T-helper 1 cell treated with Interleukin-12 subunit alpha and Interleukin-12 subunit beta and Interleukin-4 antibody, amounts not matched to agents 30 μg/mL and 1 μg/mL, for 36 hours (primary cell): ENCODE data around the gene HDDC2.

Experiments used
- H3K27ac Mint-ChIP-seq: one replicate; pipeline ENCODE4 v1.8.0; 2021; ENCODE audit warnings: mild to moderate bottlenecking, mixed read lengths
- H3K27me3 Mint-ChIP-seq: one replicate; pipeline ENCODE4 v1.8.0; 2021; ENCODE audit warnings: low read depth, mixed read lengths
- H3K36me3 Mint-ChIP-seq: one replicate; pipeline ENCODE4 v1.8.0; 2021; ENCODE audit warnings: low read depth, mixed read lengths
- H3K4me1 Mint-ChIP-seq: one replicate; pipeline ENCODE4 v1.8.0; 2021; ENCODE audit warnings: low read depth, mixed read lengths
- H3K4me3 Mint-ChIP-seq: one replicate; pipeline ENCODE4 v1.8.0; 2021; ENCODE audit warnings: mild to moderate bottlenecking, moderate library complexity, mixed read lengths
- H3K9me3 Mint-ChIP-seq: one replicate; pipeline ENCODE4 v1.8.0; 2021; ENCODE audit warnings: mixed read lengths

Gene HDDC2

GRCh38 chr6:125269328-125269985, 32.3 kb downstream of the HDDC2 start:
- no peak overlapping the region for H3K4me3 Mint-ChIP-seq
- peaks cover 2% of the 10 kb centered on the region for H3K36me3 Mint-ChIP-seq
- no peaks in the 10 kb centered on the region for H3K4me1 Mint-ChIP-seq
- H3K27me3 Mint-ChIP-seq = no peaks in the 10 kb centered on the region
- H3K9me3 Mint-ChIP-seq = no peaks in the 10 kb centered on the region
- H3K27ac Mint-ChIP-seq = no peak overlapping the region

- H3K9me3 Mint-ChIP-seq = no peaks in the 10 kb centered on the region
- H3K4me1 Mint-ChIP-seq = no peaks in the 10 kb centered on the region
- no peak overlapping the region for H3K27ac Mint-ChIP-seq
- peaks cover 2% of the 10 kb centered on the region for H3K36me3 Mint-ChIP-seq
- no peaks in the 10 kb centered on the region for H3K27me3 Mint-ChIP-seq
- H3K4me3 Mint-ChIP-seq = no peak overlapping the region
Measured at GRCh38 chr6:125268765-125269164, 33.0 kb downstream of the HDDC2 start.

- H3K27me3 Mint-ChIP-seq = no peaks in the 10 kb centered on the region
- H3K36me3 Mint-ChIP-seq = peaks cover 2% of the 10 kb centered on the region
- no peak overlapping the region for H3K27ac Mint-ChIP-seq
- H3K4me3 Mint-ChIP-seq = no peak overlapping the region
- H3K4me1 Mint-ChIP-seq = no peaks in the 10 kb centered on the region
- H3K9me3 Mint-ChIP-seq = no peaks in the 10 kb centered on the region
Measured at GRCh38 chr6:125267806-125268523, 33.8 kb downstream of the HDDC2 start.

GRCh38 chr6:125264476-125264875, 37.3 kb downstream of the HDDC2 start:
- Mint-ChIP-seq H3K9me3 (no peaks in the 10 kb centered on the region), H3K4me1 (no peaks in the 10 kb centered on the region), H3K4me3 (no peak overlapping the region)

GRCh38 chr6:125262016-125263013, 39.5 kb downstream of the HDDC2 start:
- Mint-ChIP-seq H3K27ac (no peak overlapping the region), H3K9me3 (no peaks in the 10 kb centered on the region), H3K27me3 (no peaks in the 10 kb centered on the region), H3K4me3 (no peak overlapping the region), H3K36me3 (no peaks in the 10 kb centered on the region), H3K4me1 (no peaks in the 10 kb centered on the region)

More at GRCh38 chr6:125264476-125264875, 37.3 kb downstream of the HDDC2 start:
- Mint-ChIP-seq H3K27me3 (no peaks in the 10 kb centered on the region), H3K27ac (no peak overlapping the region), H3K36me3 (no peaks in the 10 kb centered on the region)

GRCh38 chr6:125259354-125259736, 42.4 kb downstream of the HDDC2 start:
- H3K9me3 Mint-ChIP-seq = no peaks in the 10 kb centered on the region
- no peaks in the 10 kb centered on the region for H3K27me3 Mint-ChIP-seq
- no peak overlapping the region for H3K4me3 Mint-ChIP-seq
- H3K4me1 Mint-ChIP-seq = no peaks in the 10 kb centered on the region
- no peaks in the 10 kb centered on the region for H3K36me3 Mint-ChIP-seq
- H3K27ac Mint-ChIP-seq = no peak overlapping the region

GRCh38 chr6:125258651-125259353, 43.0 kb downstream of the HDDC2 start:
- H3K27me3 Mint-ChIP-seq = no peaks in the 10 kb centered on the region
- no peak overlapping the region for H3K4me3 Mint-ChIP-seq
- no peaks in the 10 kb centered on the region for H3K4me1 Mint-ChIP-seq
- H3K9me3 Mint-ChIP-seq = no peaks in the 10 kb centered on the region
- no peak overlapping the region for H3K27ac Mint-ChIP-seq
- no peaks in the 10 kb centered on the region for H3K36me3 Mint-ChIP-seq

- no peaks in the 10 kb centered on the region for H3K36me3 Mint-ChIP-seq
Measured at GRCh38 chr6:125257351-125257750, 44.4 kb downstream of the HDDC2 start.

GRCh38 chr6:125255201-125255600, 46.6 kb downstream of the HDDC2 start:
- no peaks in the 10 kb centered on the region for H3K27me3 Mint-ChIP-seq
- H3K27ac Mint-ChIP-seq = no peak overlapping the region
- H3K4me1 Mint-ChIP-seq = no peaks in the 10 kb centered on the region
- no peak overlapping the region for H3K4me3 Mint-ChIP-seq
- H3K36me3 Mint-ChIP-seq = no peaks in the 10 kb centered on the region
- H3K9me3 Mint-ChIP-seq = no peaks in the 10 kb centered on the region

More at GRCh38 chr6:125257351-125257750, 44.4 kb downstream of the HDDC2 start:
- Mint-ChIP-seq H3K9me3 (no peaks in the 10 kb centered on the region), H3K27me3 (no peaks in the 10 kb centered on the region), H3K27ac (no peak overlapping the region), H3K4me1 (no peaks in the 10 kb centered on the region), H3K4me3 (no peak overlapping the region)

- H3K4me1 Mint-ChIP-seq = no peaks in the 10 kb centered on the region
- no peaks in the 10 kb centered on the region for H3K36me3 Mint-ChIP-seq
- H3K9me3 Mint-ChIP-seq = no peaks in the 10 kb centered on the region
- no peak overlapping the region for H3K27ac Mint-ChIP-seq
- no peaks in the 10 kb centered on the region for H3K27me3 Mint-ChIP-seq
- no peak overlapping the region for H3K4me3 Mint-ChIP-seq
Measured at GRCh38 chr6:125254321-125254720, 47.4 kb downstream of the HDDC2 start.

GRCh38 chr6:125253881-125254280, 47.9 kb downstream of the HDDC2 start:
- Mint-ChIP-seq H3K9me3 (no peaks in the 10 kb centered on the region), H3K4me1 (no peaks in the 10 kb centered on the region), H3K27ac (no peak overlapping the region)

GRCh38 chr6:125252891-125253290, 48.9 kb downstream of the HDDC2 start:
- Mint-ChIP-seq H3K27ac (no peak overlapping the region), H3K36me3 (no peaks in the 10 kb centered on the region), H3K4me1 (no peaks in the 10 kb centered on the region), H3K4me3 (no peak overlapping the region), H3K9me3 (no peaks in the 10 kb centered on the region), H3K27me3 (no peaks in the 10 kb centered on the region)

More at GRCh38 chr6:125253881-125254280, 47.9 kb downstream of the HDDC2 start:
- no peak overlapping the region for H3K4me3 Mint-ChIP-seq
- H3K27me3 Mint-ChIP-seq = no peaks in the 10 kb centered on the region
- H3K36me3 Mint-ChIP-seq = no peaks in the 10 kb centered on the region

GRCh38 chr6:125251516-125252220, 50.1 kb downstream of the HDDC2 start:
- Mint-ChIP-seq H3K4me1 (no peaks in the 10 kb centered on the region), H3K27me3 (peaks cover 4% of the 10 kb centered on the region), H3K4me3 (peak overlapping the region; percentile 38), H3K9me3 (no peaks in the 10 kb centered on the region), H3K27ac (peak overlapping the region; percentile 38), H3K36me3 (no peaks in the 10 kb centered on the region)
